ENCODE data around the gene COL6A3. TPM values are rescaled to one million over a fixed set of nuclear protein-coding genes. Genes with fewer than 3 reads are reported as not detected.

The COL6A3 gene
- total RNA-seq, 1 donor from 2014 or later: 645 TPM

DNA sequence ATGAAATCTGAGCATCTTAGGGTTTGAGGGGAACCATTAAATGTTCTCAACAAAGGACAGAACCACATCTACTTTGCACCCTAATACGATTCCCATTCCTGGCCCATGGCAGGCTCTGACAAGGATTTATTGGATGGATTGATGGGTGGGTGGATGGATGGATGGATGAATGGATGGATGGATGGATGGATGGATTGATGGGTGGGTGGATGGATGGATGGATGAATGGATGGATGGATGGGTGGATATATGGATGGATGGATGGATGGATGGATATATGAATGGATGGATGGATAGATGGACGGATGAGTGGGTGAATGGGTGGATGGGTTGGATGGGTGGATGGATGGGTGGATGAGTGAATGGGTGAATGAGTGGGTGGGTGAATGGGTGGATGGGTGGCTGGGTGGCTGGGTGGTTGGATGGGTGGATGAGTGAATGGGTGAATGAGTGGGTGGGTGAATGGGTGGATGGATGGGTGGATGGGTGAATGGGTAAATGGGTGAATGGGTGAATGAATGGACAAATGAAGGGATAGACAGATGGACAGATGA is 43.5 kb upstream of the COL6A3 start:
- TF ChIP-seq, protein P1, sequence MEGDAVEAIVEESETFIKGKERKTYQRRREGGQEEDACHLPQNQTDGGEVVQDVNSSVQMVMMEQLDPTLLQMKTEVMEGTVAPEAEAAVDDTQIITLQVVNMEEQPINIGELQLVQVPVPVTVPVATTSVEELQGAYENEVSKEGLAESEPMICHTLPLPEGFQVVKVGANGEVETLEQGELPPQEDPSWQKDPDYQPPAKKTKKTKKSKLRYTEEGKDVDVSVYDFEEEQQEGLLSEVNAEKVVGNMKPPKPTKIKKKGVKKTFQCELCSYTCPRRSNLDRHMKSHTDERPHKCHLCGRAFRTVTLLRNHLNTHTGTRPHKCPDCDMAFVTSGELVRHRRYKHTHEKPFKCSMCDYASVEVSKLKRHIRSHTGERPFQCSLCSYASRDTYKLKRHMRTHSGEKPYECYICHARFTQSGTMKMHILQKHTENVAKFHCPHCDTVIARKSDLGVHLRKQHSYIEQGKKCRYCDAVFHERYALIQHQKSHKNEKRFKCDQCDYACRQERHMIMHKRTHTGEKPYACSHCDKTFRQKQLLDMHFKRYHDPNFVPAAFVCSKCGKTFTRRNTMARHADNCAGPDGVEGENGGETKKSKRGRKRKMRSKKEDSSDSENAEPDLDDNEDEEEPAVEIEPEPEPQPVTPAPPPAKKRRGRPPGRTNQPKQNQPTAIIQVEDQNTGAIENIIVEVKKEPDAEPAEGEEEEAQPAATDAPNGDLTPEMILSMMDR (IDR thresholded peaks at IDR 0.05; ENCODE audit: unreplicated experiment): no peak
- H3K4me3 Mint-ChIP-seq: no peak overlapping the region
- peaks cover 7% of the 10 kb centered on the region for H3K4me1 Mint-ChIP-seq
- no peak overlapping the region for H3K27ac Mint-ChIP-seq
- peaks cover 5% of the 10 kb centered on the region for H3K27me3 Mint-ChIP-seq (ENCODE audit: low read depth)
- no peak for DNase-seq (ENCODE audit: low spot score in 2 of 2, unreplicated experiment in 2 of 2)
- H3K36me3 Mint-ChIP-seq: no peaks in the 10 kb centered on the region
- H3K9me3 Mint-ChIP-seq: peaks cover 13% of the 10 kb centered on the region

DNA sequence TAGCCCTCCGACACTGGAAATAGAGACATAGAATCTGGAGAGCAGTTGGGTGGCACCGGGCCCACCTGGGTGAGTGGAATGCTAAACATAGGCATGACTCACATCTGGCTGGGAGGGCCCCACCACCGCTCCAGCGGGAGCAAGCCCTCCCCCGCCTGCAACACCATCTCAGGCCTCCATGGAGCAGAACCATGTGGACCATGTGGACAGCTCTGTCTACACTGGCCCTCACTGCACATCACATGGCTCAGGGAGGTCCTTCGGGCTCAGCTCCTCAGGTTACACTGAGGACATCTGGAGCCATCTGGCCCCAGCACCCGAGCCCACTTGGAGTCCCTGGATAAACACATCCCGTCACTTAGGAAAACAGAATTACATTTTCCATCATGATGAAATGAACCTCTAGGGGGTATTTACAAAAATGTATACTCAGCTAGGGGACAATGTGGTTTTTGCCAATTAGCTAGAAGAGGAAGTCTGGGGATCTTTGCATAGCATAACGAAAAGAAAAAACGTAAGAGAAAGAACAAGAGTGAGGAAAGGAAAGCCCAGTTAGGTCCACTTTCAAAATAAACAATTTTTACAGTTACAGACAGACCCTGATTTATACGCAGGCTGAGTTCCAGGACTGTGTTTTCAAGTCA is 42.4 kb upstream of the COL6A3 start:
- peaks cover 13% of the 10 kb centered on the region for H3K9me3 Mint-ChIP-seq
- H3K27me3 Mint-ChIP-seq (ENCODE audit: low read depth): peaks cover 5% of the 10 kb centered on the region
- no peak for DNase-seq (ENCODE audit: low spot score in 2 of 2, unreplicated experiment in 2 of 2)
- H3K4me3 Mint-ChIP-seq: no peak overlapping the region
- no peak overlapping the region for H3K27ac Mint-ChIP-seq
- TF ChIP-seq, protein P1 (IDR thresholded peaks at IDR 0.05; ENCODE audit: unreplicated experiment): no peak
- no peaks in the 10 kb centered on the region for H3K36me3 Mint-ChIP-seq
- H3K4me1 Mint-ChIP-seq: peaks cover 17% of the 10 kb centered on the region

DNA sequence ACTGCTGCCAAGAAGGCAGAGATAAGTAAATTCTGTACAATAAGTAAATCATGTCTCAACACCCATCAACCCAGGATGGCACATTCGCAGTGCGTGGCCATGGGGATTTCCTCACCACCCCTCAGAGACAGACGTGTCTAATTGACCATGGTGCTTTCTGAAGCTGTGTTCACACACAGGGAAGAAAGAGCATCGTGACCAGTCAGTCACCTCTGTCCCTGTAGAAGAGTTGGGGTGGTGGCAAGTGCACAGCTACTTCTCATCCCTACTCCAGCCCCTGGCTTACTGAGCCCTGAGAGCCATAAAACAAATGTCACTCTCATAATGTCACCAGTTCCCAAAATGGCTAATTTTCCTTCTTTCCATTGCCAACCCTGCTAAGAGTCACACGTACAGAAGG is 41.8 kb upstream of the COL6A3 start:
- Mint-ChIP-seq H3K27ac (no peak overlapping the region), H3K27me3 (ENCODE audit: low read depth) (peaks cover 10% of the 10 kb centered on the region), H3K4me1 (peaks cover 22% of the 10 kb centered on the region), H3K36me3 (no peaks in the 10 kb centered on the region), H3K9me3 (peaks cover 13% of the 10 kb centered on the region), H3K4me3 (no peak overlapping the region)
- DNase-seq (ENCODE audit: low spot score in 2 of 2, unreplicated experiment in 2 of 2): no peak
- TF ChIP-seq, protein P1 (IDR thresholded peaks at IDR 0.05; ENCODE audit: unreplicated experiment): no peak

DNA sequence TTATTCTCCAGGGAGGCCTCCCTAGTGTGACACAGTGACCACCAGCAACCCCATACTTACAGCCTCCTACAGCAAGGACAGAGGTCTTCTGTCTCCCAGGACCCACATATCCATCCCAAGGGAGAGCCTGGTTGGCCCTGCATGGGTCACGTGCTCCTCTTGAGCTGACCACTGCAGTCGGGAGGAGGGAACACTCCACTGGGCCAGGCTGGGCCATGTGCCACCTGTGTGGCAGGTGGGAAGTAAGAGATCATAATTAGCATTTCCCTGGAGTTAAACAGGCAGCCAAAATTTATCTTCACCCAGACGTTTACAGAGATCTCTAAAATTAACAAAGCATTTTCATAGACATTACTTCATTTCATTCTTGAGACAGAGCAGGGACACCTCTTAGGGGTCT is 39.7 kb upstream of the COL6A3 start:
- H3K27me3 Mint-ChIP-seq (ENCODE audit: low read depth): peaks cover 8% of the 10 kb centered on the region
- H3K4me1 Mint-ChIP-seq: peaks cover 32% of the 10 kb centered on the region
- peaks cover 13% of the 10 kb centered on the region for H3K9me3 Mint-ChIP-seq
- no peak for DNase-seq (ENCODE audit: low spot score in 2 of 2, unreplicated experiment in 2 of 2)
- no peak overlapping the region for H3K4me3 Mint-ChIP-seq
- H3K27ac Mint-ChIP-seq: no peak overlapping the region
- TF ChIP-seq, protein P1 (IDR thresholded peaks at IDR 0.05; ENCODE audit: unreplicated experiment): no peak
- no peaks in the 10 kb centered on the region for H3K36me3 Mint-ChIP-seq

DNA sequence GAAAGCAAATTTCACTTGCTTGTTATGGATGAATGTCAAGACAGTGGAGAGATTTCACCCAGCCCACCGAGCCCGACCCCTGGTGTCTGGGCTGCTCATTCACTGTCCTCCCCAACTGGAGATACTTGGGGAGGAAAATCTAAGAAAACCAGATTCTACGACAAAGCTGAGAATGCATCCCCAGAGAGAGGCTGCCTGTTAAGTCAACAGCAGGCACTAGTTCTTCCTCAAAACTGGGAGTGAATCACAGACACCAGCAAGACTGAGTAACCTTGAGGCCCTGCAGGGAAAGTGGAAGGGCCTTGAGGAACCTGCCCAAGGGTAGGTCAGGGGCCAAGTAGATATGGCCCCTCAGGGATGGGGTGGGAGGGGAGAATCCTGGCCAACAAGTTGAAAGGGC is 38.9 kb upstream of the COL6A3 start:
- H3K36me3 Mint-ChIP-seq: no peaks in the 10 kb centered on the region
- peaks cover 5% of the 10 kb centered on the region for H3K27me3 Mint-ChIP-seq (ENCODE audit: low read depth)
- peaks cover 8% of the 10 kb centered on the region for H3K9me3 Mint-ChIP-seq
- H3K4me1 Mint-ChIP-seq: peaks cover 32% of the 10 kb centered on the region
- TF ChIP-seq, protein P1 (IDR thresholded peaks at IDR 0.05; ENCODE audit: unreplicated experiment): no peak
- no peak overlapping the region for H3K4me3 Mint-ChIP-seq
- H3K27ac Mint-ChIP-seq: peak overlapping the region; percentile 89
- DNase-seq (ENCODE audit: low spot score in 2 of 2, unreplicated experiment in 2 of 2): no peak
